ENCODE data around the gene SLC16A10. TPM values are rescaled to one million over a fixed set of nuclear protein-coding genes. Genes with fewer than 3 reads are reported as not detected.

SLC16A10 gene
- polyA plus RNA-seq, 3 donors: 0.05 to 0.15 TPM; not detected in 1

GRCh38 chr6:111215131-111215530 lies 127.8 kb downstream of the SLC16A10 start:
- no peak overlapping the region for H2AFZ ChIP-seq (ENCODE audit: insufficient read depth, low read depth, low read length, poor library complexity, severe bottlenecking)
- peaks cover 0 to 4% (median 0%) of the 10 kb centered on the region in 3 donors for H3K27me3 Mint-ChIP-seq (ENCODE audit: low read depth in 3 of 3)
- DNase-seq: no peak
- intact Hi-C loops (cut with micrococcal nuclease): no loop called here
- no peaks in the 10 kb centered on the region for H3K4me1 Mint-ChIP-seq
- no peak overlapping the region for H3K4me3 Mint-ChIP-seq
- H3K79me2 ChIP-seq (ENCODE audit: insufficient read depth, low read length): no peaks in the 10 kb centered on the region
- no peak for TF ChIP-seq CTCF (IDR thresholded peaks at IDR 0.05)
- no peaks in the 10 kb centered on the region for H3K36me3 ChIP-seq (replicated peaks in 1 of 2; ENCODE audit: control insufficient read depth in 1 of 2, insufficient read depth in 2 of 2, low read length in 2 of 2)
- peaks cover 0 to under 1% (median 0%) of the 10 kb centered on the region in 7 donors for H3K9me3 Mint-ChIP-seq
- H4K20me1 ChIP-seq (ENCODE audit: insufficient read depth, low read length): no peaks in the 10 kb centered on the region
- no peak overlapping the region for H3K27ac ChIP-seq (ENCODE audit: low read depth in 1 of 2, low read length in 2 of 2)
- H3K27me3 ChIP-seq (ENCODE audit: control insufficient read depth in 2 of 2, insufficient read depth in 2 of 2, low read length in 2 of 2): no peaks in the 10 kb centered on the region
- no CpG with 5 or more reads among the region's 1 CpG for WGBS (ENCODE audit: insufficient coverage)
- no peak overlapping the region for H3K4me2 ChIP-seq (replicated peaks; ENCODE audit: extremely low read depth, low read length, poor library complexity, severe bottlenecking)
- H3K4me3 ChIP-seq (replicated peaks in 1 of 3; ENCODE audit: low read depth in 2 of 3, low read length in 3 of 3): no peak overlapping the region
- H3K9ac ChIP-seq (ENCODE audit: insufficient read depth, low read length, poor library complexity, severe bottlenecking): no peak overlapping the region
- H3K27ac Mint-ChIP-seq: no peak overlapping the region
- no peaks in the 10 kb centered on the region for H3K36me3 Mint-ChIP-seq
- no peaks in the 10 kb centered on the region for H3K9me3 ChIP-seq (replicated peaks in 1 of 2; ENCODE audit: control insufficient read depth in 1 of 2, insufficient read depth in 1 of 2, low read length in 2 of 2)
- no peaks in the 10 kb centered on the region for H3K4me1 ChIP-seq (ENCODE audit: control insufficient read depth in 1 of 2, insufficient read depth in 2 of 2, low read length in 2 of 2)

- Histone ChIP-seq H3K36me3 (replicated peaks in 1 of 2; ENCODE audit: control insufficient read depth in 1 of 2, insufficient read depth in 2 of 2, low read length in 2 of 2) (no peaks in the 10 kb centered on the region), H3K79me2 (ENCODE audit: insufficient read depth, low read length) (no peaks in the 10 kb centered on the region), H3K4me3 (replicated peaks in 1 of 3; ENCODE audit: low read depth in 2 of 3, low read length in 3 of 3) (no peak overlapping the region), H3K4me1 (ENCODE audit: control insufficient read depth in 1 of 2, insufficient read depth in 2 of 2, low read length in 2 of 2) (no peaks in the 10 kb centered on the region), H3K27ac (ENCODE audit: low read depth in 1 of 2, low read length in 2 of 2) (no peak overlapping the region), H3K9ac (ENCODE audit: insufficient read depth, low read length, poor library complexity, severe bottlenecking) (no peak overlapping the region), H2AFZ (ENCODE audit: insufficient read depth, low read depth, low read length, poor library complexity, severe bottlenecking) (no peak overlapping the region), H3K4me2 (replicated peaks; ENCODE audit: extremely low read depth, low read length, poor library complexity, severe bottlenecking) (no peak overlapping the region), H3K9me3 (replicated peaks in 1 of 2; ENCODE audit: control insufficient read depth in 1 of 2, insufficient read depth in 1 of 2, low read length in 2 of 2) (no peaks in the 10 kb centered on the region), H4K20me1 (ENCODE audit: insufficient read depth, low read length) (no peaks in the 10 kb centered on the region), H3K27me3 (ENCODE audit: control insufficient read depth in 2 of 2, insufficient read depth in 2 of 2, low read length in 2 of 2) (no peaks in the 10 kb centered on the region)
- H3K9me3 Mint-ChIP-seq: no peaks in the 10 kb centered on the region
- H3K36me3 Mint-ChIP-seq: no peaks in the 10 kb centered on the region
- TF ChIP-seq CTCF (IDR thresholded peaks at IDR 0.05): no peak
- no peaks in the 10 kb centered on the region for H3K4me1 Mint-ChIP-seq
- H3K27ac Mint-ChIP-seq: peak overlapping the region in 1 of 7 donors; percentile 72
- no peaks in the 10 kb centered on the region for H3K27me3 Mint-ChIP-seq (ENCODE audit: low read depth in 3 of 3)
- H3K4me3 Mint-ChIP-seq: no peak overlapping the region
- WGBS (ENCODE audit: insufficient coverage): no CpG with 5 or more reads among the region's 6 CpGs
- intact Hi-C loops (cut with micrococcal nuclease): no loop called here
- DNase-seq: no peak
These were observed 132.5 kb downstream of the SLC16A10 start for GRCh38 chr6:111219785-111220184.

Data from CD14-positive monocyte (primary cell).